GM19463 (cell line): ENCODE measurements around the gene TBX4.

Experiments
- ATAC-seq: cut with Tn5 transposase; IDR thresholded peaks from one replicate; pipeline ENCODE4 v1.9.1; 2021; ENCODE audit warnings: mild to moderate bottlenecking, moderate library complexity; ENCODE audit not compliant: unreplicated experiment

The TBX4 gene

DNA sequence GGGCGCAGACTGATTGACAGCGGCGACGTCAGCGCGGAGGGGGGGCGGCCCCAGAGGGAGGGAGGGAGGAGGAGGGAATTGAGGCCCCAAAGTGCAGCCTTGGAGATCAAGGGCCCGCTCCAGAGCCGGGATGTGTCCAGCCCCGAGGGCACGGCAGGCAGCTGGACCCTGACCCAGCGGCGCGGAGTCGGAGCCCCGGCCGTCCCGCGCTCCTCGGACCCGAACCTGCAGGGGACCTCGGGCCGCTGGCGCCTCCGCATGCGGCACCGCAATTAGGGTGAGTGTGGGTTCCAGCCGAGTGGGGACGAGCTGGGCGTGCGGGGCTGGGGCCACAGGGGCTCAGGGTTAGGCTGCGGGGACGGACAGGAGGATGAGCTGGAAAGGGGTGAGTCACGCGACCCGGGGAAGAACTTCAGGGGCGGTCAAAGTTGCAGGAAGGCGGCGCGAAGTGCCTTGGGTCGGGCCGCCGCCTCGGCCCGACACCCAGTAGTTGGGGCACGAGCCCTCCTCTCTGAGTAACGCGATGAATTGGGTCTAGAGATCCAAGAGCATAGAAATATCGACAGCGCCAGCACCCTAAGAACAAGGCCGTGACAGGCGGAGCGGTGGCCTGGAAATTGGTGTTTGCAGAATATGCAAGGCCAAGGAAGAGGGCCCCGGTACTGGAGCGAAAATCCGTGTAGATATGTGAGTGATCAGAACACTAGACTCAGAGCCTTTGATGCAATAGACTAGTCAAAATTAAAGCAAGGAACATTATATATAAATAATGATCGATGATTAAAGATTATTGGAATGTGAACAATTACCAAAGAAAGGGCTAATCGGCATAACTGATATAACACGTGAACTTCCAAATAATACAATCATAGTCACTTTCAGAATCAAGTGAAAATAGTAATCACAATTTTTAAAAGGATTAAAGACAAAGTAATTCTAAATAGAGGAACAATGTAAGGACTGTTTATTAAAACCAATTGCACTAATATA lies at the start of gene TBX4:
TBX4 (plus strand) TSS at position 122 of the 990 bp plus-strand sequence. CDS start 4,069 bp downstream, outside the sequence.
- ATAC-seq: no peak

DNA sequence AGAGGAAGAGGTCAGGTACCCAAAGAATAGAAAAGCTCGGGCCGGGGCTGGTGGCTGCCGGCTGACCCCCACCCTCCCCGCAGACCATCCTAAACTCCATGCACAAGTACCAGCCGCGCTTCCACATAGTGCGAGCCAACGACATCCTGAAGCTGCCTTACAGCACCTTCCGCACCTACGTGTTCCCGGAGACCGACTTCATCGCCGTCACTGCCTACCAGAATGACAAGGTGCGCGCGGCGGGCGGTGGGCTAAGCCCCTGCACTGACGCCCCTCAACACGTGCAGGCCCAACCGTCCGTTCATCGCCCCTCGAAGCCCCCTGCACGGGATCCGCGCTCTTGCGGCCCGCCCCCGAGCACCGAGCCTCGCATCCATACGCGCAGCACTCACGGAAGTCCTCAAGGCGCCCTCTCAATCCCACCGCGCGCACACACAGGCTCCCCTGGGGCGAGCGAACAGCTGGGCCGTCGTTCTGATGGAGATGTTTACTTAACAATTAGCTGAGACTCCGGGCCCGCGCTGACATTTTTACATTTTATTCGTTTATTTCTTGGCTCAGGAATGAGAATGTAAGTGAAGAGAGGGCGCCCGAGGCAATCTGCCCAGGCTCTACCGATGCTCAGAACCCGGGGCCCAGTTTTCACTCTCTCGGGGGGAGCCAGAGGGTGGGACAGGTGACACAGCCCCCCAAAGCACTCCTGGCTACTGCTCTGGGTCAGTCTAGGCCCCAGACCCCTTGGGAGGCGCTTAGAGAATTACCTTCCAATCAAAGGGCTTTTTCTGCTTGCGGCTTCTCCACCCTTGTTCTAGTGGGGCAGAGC lies 49.0 kb upstream of the TBX4 start:
- ATAC-seq: no peak

DNA sequence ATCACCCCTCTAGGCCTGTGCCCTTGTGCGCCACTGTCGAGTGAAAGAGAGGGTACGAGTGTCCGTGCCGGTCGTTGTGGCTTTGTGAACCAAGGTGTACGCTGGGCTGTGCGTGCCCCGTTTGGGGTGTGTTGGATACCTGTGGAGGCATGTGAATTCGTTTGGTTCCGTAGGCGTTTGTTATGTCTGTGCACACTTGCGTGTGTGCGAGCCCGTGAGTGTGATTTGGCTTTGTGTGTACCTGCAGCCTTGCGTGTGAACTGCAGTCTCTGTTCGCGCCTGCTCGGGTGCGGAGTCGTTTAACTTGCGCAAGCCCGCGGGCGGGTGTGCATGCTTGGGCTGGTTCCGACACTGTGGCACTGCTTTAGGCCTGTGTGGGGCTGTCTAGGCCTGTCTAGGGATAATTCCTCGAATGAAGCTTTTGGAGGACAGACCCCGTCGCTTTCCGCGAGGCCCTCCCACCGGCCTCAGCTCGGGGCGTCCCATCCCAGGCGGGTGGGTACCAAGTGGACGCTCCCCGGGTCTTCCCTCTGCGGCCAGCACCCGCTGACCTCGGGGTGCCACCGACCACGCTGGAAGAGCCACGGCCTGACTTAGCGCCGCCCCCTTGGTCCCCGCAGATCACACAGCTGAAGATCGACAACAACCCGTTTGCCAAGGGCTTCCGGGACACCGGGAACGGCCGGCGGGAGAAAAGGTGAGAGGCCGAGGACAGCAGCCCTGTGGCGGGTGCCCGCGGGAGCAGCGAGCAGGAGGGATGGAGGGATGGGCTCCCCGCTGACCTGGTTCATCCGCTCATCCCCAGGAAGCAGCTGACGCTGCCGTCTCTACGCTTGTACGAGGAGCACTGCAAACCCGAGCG lies 48.2 kb upstream of the TBX4 start:
- ATAC-seq: no peak

DNA sequence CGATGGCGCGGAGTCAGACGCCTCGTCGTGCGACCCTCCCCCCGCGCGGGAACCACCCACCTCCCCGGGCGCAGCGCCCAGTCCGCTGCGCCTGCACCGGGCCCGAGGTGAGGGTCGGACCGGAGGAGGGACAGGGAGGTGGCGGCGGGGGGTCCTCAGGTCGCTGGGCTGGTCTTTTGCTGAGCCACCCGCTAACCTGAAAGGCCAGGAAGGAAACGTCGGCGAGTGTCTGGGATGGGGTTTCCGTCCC lies 47.6 kb upstream of the TBX4 start:
- no peak for ATAC-seq

DNA sequence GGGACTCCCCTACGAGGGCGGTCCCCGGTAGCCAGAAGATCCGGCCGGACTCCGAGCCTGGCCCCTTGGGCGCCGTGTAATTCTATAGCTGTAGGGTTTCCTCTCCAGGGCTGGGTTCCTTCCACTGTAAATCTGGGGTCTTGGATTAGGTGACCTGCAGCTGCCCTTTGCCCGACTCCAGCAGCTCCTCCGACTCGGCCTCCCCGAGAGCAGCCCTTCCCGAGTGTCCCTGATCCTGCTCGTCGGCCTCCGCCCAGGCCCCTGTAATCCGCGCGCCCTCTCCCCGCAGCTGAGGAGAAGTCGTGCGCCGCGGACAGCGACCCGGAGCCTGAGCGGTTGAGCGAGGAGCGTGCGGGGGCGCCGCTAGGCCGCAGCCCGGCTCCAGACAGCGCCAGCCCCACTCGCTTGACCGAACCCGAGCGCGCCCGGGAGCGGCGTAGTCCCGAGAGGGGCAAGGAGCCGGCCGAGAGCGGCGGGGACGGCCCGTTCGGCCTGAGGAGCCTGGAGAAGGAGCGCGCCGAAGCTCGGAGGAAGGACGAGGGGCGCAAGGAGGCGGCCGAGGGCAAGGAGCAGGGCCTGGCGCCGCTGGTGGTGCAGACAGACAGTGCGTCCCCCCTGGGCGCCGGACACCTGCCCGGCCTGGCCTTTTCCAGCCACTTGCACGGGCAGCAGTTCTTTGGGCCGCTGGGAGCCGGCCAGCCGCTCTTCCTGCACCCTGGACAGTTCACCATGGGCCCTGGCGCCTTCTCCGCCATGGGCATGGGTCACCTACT lies 47.1 kb upstream of the TBX4 start:
- no peak for ATAC-seq

DNA sequence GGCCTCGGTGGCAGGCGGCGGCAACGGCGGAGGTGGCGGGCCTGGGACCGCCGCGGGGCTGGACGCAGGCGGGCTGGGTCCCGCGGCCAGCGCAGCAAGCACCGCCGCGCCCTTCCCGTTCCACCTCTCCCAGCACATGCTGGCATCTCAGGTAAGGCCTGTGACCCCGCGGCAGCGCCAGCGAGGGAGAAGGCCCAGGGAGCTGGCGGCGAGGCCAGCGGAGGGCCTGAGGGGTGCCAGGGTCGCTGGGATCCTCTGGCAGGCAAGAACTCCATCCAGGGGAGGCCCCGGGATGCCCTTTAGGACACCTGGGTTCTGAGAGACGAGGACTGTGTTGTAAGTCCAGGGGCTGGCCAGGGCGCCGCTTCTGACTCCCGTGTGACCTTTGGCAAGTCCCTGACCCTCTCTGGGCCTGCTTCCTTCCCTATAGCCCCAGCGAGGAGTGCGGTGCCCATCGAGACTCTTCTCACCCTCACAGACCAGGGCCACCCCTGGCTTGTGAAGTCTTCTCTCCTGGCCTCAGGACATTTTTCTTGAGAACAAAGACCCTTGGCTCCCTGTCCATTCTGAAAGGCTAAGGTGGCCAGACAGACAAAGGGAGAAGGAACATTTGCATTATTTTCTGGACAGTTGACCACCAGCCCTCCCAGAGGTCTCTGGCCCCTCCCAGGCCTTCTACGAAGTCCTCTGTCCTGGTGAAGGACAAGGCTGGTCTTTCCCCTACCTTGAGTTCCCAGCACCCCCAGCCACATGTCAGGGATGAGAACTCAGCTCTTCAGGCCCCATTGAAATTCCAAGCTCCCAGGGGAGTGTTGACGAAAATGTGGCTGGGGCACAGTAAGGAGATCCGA lies 46.3 kb upstream of the TBX4 start:
- ATAC-seq: no peak

DNA sequence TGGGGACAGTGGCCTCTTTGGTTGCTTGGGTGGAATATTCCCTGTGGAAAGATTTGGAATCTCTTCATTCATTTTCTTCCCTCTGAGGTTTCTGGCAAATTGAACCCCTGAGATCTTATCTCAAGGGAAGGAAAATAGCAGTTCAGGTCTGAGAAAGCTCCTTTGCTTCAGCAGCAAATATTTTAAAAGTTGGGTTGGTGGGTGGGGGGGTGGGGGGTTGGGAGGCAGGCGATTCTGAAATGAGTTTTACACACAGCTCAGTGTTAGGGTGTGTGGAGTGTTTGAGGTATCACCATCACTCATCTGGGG lies 45.7 kb upstream of the TBX4 start:
- no peak for ATAC-seq

DNA sequence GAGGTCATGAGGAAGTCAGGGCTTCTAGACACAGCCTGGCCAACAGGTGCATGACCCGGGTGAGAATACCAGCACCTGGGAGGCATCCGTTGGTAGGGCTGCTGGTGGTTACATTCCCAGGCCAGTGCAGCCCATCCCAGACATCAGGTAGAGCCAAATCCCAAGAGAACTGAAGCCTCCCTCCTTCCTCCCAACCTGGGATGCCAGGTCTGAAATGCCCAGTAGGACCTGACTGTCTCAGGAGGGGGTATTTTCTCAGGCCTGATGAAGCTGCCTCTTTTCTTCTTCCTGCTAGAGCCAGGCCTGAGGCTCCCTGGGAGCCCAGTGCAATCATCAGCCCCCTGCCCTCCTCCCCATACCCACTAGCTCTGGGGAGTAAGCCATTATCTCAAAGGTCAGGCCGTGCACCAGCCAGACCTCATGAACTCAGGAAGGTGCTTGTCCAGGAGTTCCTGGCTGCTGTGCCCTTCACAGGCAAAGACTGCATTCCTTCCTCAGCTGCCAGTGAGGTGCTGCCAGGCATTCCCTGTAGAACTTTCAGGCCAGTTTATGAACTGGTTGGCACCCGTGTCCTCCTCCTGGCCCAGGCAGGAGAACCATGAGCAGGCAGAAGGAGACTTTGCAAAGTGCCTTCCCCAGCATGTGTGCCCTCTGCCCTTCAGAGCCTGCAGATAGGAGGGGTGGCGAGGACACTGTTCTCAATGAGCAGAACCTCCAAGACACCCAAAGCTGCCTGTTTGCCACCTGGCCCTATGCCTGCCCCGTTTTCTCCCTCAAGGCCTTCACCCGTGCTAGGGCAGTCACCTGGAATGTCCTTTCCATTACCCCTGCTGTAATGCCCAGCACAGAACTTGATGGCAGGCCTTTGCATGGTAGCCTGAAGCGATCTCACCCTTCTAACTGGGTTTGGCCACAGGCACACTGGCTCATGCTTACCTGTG lies 45.0 kb upstream of the TBX4 start:
- no peak for ATAC-seq

DNA sequence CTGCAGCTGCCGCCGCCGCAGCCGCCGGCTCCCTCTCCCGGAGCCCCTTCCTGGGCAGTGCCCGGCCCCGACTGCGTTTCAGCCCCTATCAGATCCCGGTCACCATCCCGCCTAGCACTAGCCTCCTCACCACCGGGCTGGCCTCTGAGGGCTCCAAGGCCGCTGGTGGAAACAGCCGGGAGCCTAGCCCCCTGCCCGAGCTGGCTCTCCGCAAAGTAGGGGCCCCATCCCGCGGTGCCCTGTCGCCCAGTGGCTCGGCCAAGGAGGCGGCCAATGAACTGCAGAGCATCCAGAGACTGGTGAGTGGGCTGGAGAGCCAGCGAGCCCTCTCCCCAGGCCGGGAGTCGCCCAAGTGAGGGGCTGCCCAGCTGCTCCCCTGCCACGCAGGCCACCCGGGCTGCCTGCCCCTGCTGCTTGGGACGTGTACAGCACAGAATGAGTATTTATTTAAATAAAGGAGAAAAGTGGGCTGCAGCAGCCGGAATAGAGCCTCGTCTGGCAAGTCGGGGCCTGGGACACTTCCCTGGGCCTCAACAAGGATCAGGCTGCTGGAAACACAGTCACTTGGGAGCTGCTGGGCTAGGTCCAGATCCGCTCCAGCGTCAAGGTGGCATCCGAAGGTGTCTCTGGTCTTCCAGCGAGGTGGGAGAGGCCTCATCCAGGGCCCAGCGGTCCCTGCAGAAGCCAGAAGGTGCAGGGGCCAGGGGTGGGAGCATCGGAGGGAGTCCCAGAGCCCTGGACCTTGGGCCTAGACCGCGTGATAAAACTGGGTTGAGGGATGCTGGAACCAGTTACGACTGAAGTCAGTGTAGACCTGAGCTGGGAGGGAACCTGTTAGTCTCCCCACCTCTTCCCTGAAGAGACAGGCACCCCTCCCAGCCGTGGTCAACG lies 43.8 kb upstream of the TBX4 start:
- ATAC-seq: no peak

DNA sequence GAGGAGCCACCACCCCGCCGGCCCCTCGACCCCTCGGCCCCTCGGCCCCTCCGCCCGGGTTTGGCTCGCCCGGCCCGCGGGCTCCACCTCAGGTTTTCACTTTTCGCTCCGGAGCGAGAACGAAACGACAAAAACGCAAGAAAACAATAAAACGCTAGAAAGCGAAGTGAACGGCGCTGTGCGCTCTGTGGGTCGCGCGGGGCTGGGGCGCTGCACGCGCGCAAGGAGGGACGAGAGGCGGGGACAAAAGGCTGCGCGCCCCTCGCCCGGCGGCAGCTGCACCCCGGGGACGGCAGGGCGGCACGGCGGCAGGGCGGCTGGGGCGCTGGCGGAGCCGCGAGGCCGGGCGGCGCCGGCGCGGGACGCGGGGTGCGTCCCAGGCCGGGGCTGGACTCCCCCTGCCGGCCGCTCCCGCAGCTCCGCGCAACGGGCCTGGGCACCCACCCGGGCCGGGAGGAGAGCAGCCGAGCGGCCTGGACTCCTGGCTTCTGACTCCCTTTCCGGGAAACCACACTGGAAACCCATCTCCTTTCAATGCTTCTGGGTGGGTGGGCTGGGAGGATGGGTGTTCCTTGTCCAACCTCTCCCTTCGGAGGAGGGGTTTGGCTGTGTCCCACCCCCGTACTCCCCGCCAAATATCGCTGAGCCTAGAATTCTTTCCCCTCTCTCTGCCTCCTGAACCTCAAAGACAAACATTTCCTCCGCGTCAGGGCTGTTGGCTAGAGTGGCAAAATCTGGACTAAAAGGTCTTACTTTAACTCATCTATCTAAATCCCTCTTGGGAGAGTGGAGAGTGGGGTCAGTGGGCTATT lies 42.7 kb upstream of the TBX4 start:
- ATAC-seq: no peak

DNA sequence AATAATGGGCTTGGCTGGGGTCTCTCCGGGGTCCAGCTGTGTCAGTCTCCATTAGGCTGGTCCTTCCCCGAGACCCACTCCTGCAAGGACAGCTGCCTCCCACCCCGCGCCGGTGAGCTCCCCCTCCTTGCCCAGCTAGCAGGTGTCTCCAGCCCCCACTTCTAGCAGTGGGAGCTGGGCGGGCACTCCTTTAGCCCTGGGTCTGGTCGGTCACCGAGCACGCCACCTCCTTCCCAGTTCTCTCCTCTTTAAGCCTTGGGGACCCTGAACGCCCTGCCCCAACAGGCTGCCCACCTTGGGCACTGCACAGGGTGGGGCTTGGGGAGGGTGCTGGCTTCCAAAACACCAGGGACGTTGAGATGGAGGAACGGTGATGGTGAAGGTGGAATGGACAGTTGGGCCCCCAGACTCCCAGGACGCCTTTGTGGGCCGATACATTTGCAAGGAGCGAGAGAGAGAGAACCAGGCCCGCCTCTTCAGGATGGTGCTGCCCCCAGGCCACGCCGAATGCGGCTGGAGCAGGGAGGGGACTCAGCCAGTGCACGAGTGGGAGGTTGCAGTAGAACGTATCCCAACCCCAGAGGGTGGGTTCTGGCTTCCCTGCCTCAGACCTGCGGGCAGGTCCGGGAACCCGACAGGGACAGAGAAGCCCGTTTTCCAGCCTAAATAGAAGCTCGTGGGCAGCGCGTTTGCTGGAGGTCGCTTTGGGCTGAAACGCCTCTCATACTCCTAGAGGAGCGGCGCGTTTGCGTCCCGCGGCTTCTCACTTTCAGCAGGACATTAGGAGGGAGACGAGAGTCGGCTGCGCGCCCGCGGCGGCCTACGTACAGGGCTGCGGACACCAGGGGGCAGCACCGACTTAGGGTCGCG lies 41.8 kb upstream of the TBX4 start:
- no peak for ATAC-seq

DNA sequence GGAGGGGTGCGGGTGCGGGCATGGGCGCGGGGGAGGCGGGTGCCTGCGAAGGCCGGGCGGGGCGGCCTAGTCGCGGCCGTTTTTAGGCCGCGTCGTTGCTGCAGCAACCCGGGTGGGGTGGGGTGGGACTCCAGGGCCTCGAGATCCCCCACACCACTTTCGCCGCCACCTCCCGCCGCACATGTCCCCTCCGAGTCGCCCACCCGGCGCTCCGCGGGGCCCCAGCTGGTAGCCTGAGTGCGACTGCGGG lies 41.3 kb upstream of the TBX4 start:
- no peak for ATAC-seq

DNA sequence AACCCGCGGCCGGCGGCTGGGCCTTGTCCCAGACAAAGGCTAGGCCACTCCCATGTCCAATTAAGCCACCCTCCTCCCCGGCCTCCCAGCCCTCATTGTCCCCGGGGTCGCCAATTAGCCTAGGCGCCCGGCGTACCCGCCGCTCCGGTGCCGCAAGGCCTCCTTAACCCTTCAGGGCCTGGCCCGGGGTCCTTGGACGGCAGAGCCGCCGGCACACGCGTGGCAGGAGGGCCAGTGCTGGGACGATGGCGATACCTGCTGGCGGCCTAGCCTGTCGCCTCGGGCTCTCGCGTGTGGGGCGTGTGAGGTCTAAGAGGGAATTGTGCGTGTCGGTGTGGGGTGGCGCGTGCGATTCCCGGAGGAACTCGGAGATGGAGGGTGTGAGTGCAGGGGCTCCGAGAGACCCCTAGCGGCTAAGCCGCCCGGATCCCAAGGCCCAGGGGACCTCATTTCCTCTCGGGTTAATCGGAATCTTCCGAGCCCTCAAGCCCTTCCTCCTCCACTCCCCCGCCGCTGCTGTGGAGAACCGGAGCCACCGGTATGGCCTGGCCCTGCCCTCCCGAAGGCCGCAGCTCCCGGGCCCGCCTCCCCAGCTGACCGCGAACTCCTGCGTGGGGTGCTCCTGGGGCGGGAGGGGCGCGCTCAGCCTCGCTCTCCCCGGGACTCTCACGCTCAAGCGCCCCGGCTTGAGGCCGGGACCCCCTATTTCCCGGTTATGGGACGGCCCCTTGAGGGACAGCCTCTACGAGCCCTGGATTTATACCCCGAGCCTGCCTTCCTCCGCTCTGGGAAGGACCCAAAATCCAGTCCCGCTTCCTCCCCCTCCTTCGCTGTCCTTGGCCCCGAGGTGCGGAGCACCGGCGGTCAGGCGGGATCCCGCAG lies 40.7 kb upstream of the TBX4 start:
- peak; percentile 2 for ATAC-seq

DNA sequence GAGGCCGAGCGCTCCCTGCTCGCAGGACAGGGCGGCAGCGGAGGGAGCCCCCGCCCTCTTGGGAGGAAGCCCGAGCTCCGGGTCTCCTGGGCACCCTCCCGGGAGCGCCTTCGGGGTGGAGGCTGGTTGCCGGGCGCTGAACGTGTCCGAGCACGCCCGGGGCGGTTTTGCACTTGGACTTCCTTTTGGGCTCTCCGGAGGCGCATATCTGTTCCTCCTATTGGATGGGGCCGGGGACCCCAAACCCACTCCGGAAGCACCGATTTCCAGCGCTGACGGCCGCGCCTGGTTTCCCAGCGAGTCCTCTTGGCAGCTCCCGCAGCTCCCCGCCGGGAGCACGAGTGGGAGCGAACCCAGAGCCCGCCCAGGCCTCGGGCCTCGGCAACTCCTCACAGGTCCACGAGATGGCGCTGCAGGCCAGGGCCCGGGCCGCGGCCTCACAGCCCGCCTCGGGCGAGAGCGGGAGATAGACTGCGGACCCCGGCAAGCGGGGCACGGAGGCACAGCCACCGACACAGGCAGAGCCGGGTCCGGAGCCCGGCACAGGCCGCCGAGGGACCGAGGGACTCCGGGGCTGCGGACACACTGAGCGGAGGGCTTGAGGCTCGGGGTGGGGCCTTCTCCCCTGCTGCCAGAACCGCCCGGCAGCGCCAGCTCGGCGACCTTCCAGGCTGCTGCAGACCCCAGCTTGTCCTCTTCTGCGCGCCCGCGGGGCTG lies 39.9 kb upstream of the TBX4 start:
- ATAC-seq: peak; percentile 62
